ENCODE results near the gene DQX1. TPM values are rescaled to one million over a fixed set of nuclear protein-coding genes. Genes with fewer than 3 reads are reported as not detected.
"Not testable (repeated sequence)": the region's sequence is repeated elsewhere in the genome, so short reads cannot be mapped to it uniquely, and the experiment has no call there.

The DQX1 gene
- polyA plus RNA-seq, 1 donor (not counting 4 experiments of a cell fraction or from before 2014, with no cell fraction given) = 5.9 TPM

- peaks cover 11 to 12% of the 10 kb centered on the region in 2 experiments for H3K36me3 ChIP-seq (ENCODE audit: control insufficient read depth in 2 of 2, extremely low read depth in 1 of 2, insufficient read depth in 2 of 2, low read length in 2 of 2)
- H3K9me1 ChIP-seq (ENCODE audit: control insufficient read depth, extremely low read depth, insufficient read depth, low read length) = no peaks in the 10 kb centered on the region
- DNase-seq (ENCODE audit: low read depth, low spot score) (no peak), FAIRE-seq (no peak)
- peak within 1 kb of the TSS; percentile 67 to 99 (median 75) for H3K4me3 ChIP-seq (ENCODE audit: control insufficient read depth in 2 of 3, extremely low read depth in 1 of 3, insufficient read depth in 2 of 3, low read depth in 1 of 3, low read length in 3 of 3)
- peaks cover 9% of the 10 kb centered on the region for H3K4me1 ChIP-seq (ENCODE audit: control insufficient read depth, extremely low read depth, insufficient read depth, low read length)
- H3K79me2 ChIP-seq (ENCODE audit: control insufficient read depth, insufficient read depth, low read length) = no peaks in the 10 kb centered on the region
- H3K9me3 ChIP-seq (ENCODE audit: control insufficient read depth, low read depth, low read length) = no peaks in the 10 kb centered on the region
- dilution Hi-C loops (cut with MboI; ENCODE audit: extremely low pct_ligation_motif_present, low sequenced_read_pairs) = no loop called here
- peak within 1 kb of the TSS; percentile 95 for H2AFZ ChIP-seq (ENCODE audit: control insufficient read depth, low read length)
- TF ChIP-seq CTCF (optimal IDR thresholded peaks at IDR 0.05 in 1 of 3, IDR thresholded peaks at IDR 0.05 in 1 of 3, conservative IDR thresholded peaks at IDR 0.05 in 1 of 3; ENCODE audit: extremely low read depth in 1 of 3, insufficient read depth in 2 of 3, low read length in 3 of 3) (no peak), EZH2 (IDR thresholded peaks at IDR 0.05; ENCODE audit: low read length) (no peak)
- peak within 1 kb of the TSS; percentile 89 for H3K27ac ChIP-seq (ENCODE audit: control insufficient read depth, insufficient read depth, low read length)
- H4K20me1 ChIP-seq (ENCODE audit: control insufficient read depth, extremely low read depth, insufficient read depth, low read length) = no peaks in the 10 kb centered on the region
- no peaks in the 10 kb centered on the region for H3K27me3 ChIP-seq (ENCODE audit: control insufficient read depth, extremely low read depth, insufficient read depth, low read length)
- H3K4me2 ChIP-seq (ENCODE audit: control insufficient read depth, extremely low read depth, insufficient read depth, low read depth, low read length) = peak within 1 kb of the TSS; percentile 97
- H3K9ac ChIP-seq (ENCODE audit: control insufficient read depth, extremely low read depth, insufficient read depth, low read length) = peak within 1 kb of the TSS; percentile 93
These were observed 53.7 kb downstream of the DQX1 start, which contains the start of gene MRPL53 for GRCh38 chr2:74472086-74472944. MRPL53 (minus strand) TSS chr2:74472680; CDS start chr2:74472660, 20 bp downstream.

DNA sequence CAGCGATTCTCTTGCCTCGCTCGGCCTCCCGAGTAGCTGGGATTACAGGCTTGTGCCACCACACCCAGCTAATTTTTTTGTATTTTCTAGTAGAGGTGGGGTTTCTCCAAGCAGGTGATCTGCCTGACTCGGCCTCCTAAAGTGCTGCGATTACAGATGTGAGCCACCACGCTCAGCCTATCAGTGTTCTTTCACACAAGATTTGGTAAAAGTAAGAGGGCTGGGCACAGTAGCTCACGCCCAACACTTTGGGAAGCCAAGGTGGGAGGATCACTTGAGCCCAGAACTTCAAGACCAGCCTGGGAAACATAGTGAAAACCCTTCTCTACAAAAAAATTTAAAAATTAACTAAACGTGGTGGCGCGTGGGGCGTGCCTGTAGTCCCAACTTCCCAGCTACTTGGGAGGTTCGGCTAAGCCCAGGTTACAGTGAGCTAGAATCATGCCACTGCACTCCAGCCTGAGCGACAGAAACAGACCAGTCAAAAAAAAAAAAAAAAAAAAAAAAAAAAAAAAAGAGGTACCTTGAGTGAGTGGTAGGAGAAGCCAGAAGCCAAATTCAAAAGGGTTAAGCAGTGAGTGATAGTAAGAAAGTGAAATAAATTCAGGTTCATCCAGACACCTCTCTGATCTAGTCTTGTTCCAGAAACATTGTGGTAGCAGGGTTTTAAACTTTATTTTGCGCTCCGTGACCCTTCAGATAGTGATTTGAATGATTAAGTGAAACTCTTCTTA is 54.5 kb downstream of the DQX1 start:
- H3K27ac ChIP-seq (ENCODE audit: control insufficient read depth, insufficient read depth, low read length) = peak overlapping the region; percentile 89
- H3K9me1 ChIP-seq (ENCODE audit: control insufficient read depth, extremely low read depth, insufficient read depth, low read length) = no peaks in the 10 kb centered on the region
- FAIRE-seq (no peak), DNase-seq (ENCODE audit: low read depth, low spot score) (no peak)
- dilution Hi-C loops (cut with MboI; ENCODE audit: extremely low pct_ligation_motif_present, low sequenced_read_pairs) = no loop called here
- H3K4me2 ChIP-seq (ENCODE audit: control insufficient read depth, extremely low read depth, insufficient read depth, low read depth, low read length) = peak overlapping the region; percentile 97
- H3K79me2 ChIP-seq (ENCODE audit: control insufficient read depth, insufficient read depth, low read length) = no peaks in the 10 kb centered on the region
- TF ChIP-seq EZH2 (IDR thresholded peaks at IDR 0.05; ENCODE audit: low read length) = no peak
- TF ChIP-seq CTCF (optimal IDR thresholded peaks at IDR 0.05 in 1 of 3, IDR thresholded peaks at IDR 0.05 in 1 of 3, conservative IDR thresholded peaks at IDR 0.05 in 1 of 3; ENCODE audit: extremely low read depth in 1 of 3, insufficient read depth in 2 of 3, low read length in 3 of 3) = no peak
- peaks cover 11 to 12% of the 10 kb centered on the region in 2 experiments for H3K36me3 ChIP-seq (ENCODE audit: control insufficient read depth in 2 of 2, extremely low read depth in 1 of 2, insufficient read depth in 2 of 2, low read length in 2 of 2)
- H3K9me3 ChIP-seq (ENCODE audit: control insufficient read depth, low read depth, low read length) = no peaks in the 10 kb centered on the region
- H3K4me1 ChIP-seq (ENCODE audit: control insufficient read depth, extremely low read depth, insufficient read depth, low read length) = peaks cover 9% of the 10 kb centered on the region
- H2AFZ ChIP-seq (ENCODE audit: control insufficient read depth, low read length) = peak overlapping the region; percentile 95
- H3K4me3 ChIP-seq (ENCODE audit: control insufficient read depth in 2 of 3, extremely low read depth in 1 of 3, insufficient read depth in 2 of 3, low read depth in 1 of 3, low read length in 3 of 3) = peak overlapping the region; percentile 67 to 99 (median 75)
- H4K20me1 ChIP-seq (ENCODE audit: control insufficient read depth, extremely low read depth, insufficient read depth, low read length) = no peaks in the 10 kb centered on the region
- peak overlapping the region; percentile 93 for H3K9ac ChIP-seq (ENCODE audit: control insufficient read depth, extremely low read depth, insufficient read depth, low read length)
- no peaks in the 10 kb centered on the region for H3K27me3 ChIP-seq (ENCODE audit: control insufficient read depth, extremely low read depth, insufficient read depth, low read length)

DNA sequence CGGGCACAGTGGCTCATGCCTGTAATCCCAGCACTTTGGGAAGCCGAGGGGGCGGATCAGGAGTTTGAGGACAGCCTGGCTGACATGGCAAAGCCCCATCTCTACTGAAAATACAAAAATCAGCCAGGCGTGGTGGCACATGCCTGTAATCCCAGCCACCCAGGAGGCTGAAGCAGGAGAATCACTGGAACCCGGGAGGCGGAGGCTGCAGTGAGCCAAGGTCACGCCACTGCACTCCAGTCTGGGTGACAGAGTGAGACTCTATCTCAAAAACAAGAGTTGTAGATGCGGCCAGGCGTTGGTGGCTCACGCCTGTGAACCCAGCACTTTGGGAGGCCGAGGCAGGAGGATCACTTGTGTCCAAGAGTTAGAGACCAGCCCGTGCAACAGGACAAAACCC is 55.3 kb downstream of the DQX1 start:
- H3K9me3 ChIP-seq (ENCODE audit: control insufficient read depth, low read depth, low read length); H3K79me2 ChIP-seq (ENCODE audit: control insufficient read depth, insufficient read depth, low read length); H3K9ac ChIP-seq (ENCODE audit: control insufficient read depth, extremely low read depth, insufficient read depth, low read length); H3K4me1 ChIP-seq (ENCODE audit: control insufficient read depth, extremely low read depth, insufficient read depth, low read length); H3K9me1 ChIP-seq (ENCODE audit: control insufficient read depth, extremely low read depth, insufficient read depth, low read length); H3K4me3 ChIP-seq (ENCODE audit: control insufficient read depth in 2 of 3, extremely low read depth in 1 of 3, insufficient read depth in 2 of 3, low read depth in 1 of 3, low read length in 3 of 3); FAIRE-seq; H3K27ac ChIP-seq (ENCODE audit: control insufficient read depth, insufficient read depth, low read length); H4K20me1 ChIP-seq (ENCODE audit: control insufficient read depth, extremely low read depth, insufficient read depth, low read length); H2AFZ ChIP-seq (ENCODE audit: control insufficient read depth, low read length); H3K27me3 ChIP-seq (ENCODE audit: control insufficient read depth, extremely low read depth, insufficient read depth, low read length); dilution Hi-C loops (cut with MboI; ENCODE audit: extremely low pct_ligation_motif_present, low sequenced_read_pairs); H3K4me2 ChIP-seq (ENCODE audit: control insufficient read depth, extremely low read depth, insufficient read depth, low read depth, low read length); DNase-seq (ENCODE audit: low read depth, low spot score): not testable (repeated sequence)
- peaks cover 11 to 12% of the 10 kb centered on the region in 2 experiments for H3K36me3 ChIP-seq (ENCODE audit: control insufficient read depth in 2 of 2, extremely low read depth in 1 of 2, insufficient read depth in 2 of 2, low read length in 2 of 2)

Data from keratinocyte (primary cell).